Bronchial epithelial cell (primary cell): ENCODE data around the gene KCNS3. TPM values are rescaled to one million over a fixed set of nuclear protein-coding genes. Genes with fewer than 3 reads are reported as not detected.

Experiments used
- DNase-seq: peaks from one replicate; pipeline ENCODE4 v3.0.0-alpha.2; 2010; ENCODE audit warnings: low read depth
- FAIRE-seq: peaks from 2 replicates; lab custom pipeline; 2011; peaks lifted over from hg19 to GRCh38; lab: Jason Lieb, UNC
- H3K27me3 ChIP-seq: 2 replicates; pipeline ENCODE4 v1.5.1; 2011; ENCODE audit warnings: low read length; ENCODE audit not compliant: control insufficient read depth, insufficient read depth
- H3K36me3 ChIP-seq: 2 replicates; pipeline ENCODE4 v1.5.1; 2011; ENCODE audit warnings: low read length; ENCODE audit not compliant: control insufficient read depth, insufficient read depth
- H3K4me3 ChIP-seq: 2 replicates; pipeline ENCODE4 v1.5.1; 2011; ENCODE audit warnings: mild to moderate bottlenecking, low read depth, low read length, control low read depth
- total RNA-seq: library from RNA; depleted of rRNA; stranded (reverse); fragments of >200 nt; gene quantifications from 2 replicates; pipeline ENCODE4 v1.2.1, GENCODE V29; 2014
- TF ChIP-seq, protein P1 (sequence below): IDR thresholded peaks from 2 replicates; pipeline ENCODE4 v1.5.1; 2011; ENCODE audit warnings: mild to moderate bottlenecking, moderate library complexity, low read length, control low read depth, inconsistent platforms; ENCODE audit not compliant: insufficient read depth, severe bottlenecking

Gene KCNS3
- total RNA-seq, 1 donor from 2014 or later, result 6.8 TPM

GRCh38 chr2:17947113-17947512 lies 68.6 kb downstream of the KCNS3 start:
- Histone ChIP-seq H3K27me3 (no peaks in the 10 kb centered on the region), H3K4me3 (no peak overlapping the region), H3K36me3 (no peaks in the 10 kb centered on the region)
- no peak for DNase-seq
- no peak for FAIRE-seq
- TF ChIP-seq, protein P1, sequence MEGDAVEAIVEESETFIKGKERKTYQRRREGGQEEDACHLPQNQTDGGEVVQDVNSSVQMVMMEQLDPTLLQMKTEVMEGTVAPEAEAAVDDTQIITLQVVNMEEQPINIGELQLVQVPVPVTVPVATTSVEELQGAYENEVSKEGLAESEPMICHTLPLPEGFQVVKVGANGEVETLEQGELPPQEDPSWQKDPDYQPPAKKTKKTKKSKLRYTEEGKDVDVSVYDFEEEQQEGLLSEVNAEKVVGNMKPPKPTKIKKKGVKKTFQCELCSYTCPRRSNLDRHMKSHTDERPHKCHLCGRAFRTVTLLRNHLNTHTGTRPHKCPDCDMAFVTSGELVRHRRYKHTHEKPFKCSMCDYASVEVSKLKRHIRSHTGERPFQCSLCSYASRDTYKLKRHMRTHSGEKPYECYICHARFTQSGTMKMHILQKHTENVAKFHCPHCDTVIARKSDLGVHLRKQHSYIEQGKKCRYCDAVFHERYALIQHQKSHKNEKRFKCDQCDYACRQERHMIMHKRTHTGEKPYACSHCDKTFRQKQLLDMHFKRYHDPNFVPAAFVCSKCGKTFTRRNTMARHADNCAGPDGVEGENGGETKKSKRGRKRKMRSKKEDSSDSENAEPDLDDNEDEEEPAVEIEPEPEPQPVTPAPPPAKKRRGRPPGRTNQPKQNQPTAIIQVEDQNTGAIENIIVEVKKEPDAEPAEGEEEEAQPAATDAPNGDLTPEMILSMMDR, result no peak

DNA sequence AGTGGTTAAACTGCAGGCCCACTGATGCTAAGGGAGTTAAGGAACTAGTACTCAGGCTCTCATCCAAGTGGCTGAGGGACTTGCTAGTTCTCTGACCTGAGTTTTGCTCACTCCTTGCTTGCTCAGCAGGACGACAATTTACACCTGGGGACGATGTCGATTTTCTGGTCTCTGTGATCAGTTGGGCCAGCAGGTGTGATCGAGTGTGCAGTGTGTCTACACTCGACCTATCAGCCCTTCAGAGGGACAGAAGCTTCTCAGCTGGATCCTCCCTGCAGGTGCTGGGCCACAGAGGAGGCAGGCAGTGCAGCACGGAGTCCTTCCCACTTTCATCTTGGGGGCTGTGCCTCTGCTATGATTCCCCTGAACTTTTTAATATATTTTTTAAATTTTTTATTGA lies 71.5 kb downstream of the KCNS3 start:
- TF ChIP-seq, protein P1, result no peak
- FAIRE-seq (peak; percentile 87), DNase-seq (no peak)
- Histone ChIP-seq H3K27me3 (no peaks in the 10 kb centered on the region), H3K4me3 (no peak overlapping the region), H3K36me3 (no peaks in the 10 kb centered on the region)

DNA sequence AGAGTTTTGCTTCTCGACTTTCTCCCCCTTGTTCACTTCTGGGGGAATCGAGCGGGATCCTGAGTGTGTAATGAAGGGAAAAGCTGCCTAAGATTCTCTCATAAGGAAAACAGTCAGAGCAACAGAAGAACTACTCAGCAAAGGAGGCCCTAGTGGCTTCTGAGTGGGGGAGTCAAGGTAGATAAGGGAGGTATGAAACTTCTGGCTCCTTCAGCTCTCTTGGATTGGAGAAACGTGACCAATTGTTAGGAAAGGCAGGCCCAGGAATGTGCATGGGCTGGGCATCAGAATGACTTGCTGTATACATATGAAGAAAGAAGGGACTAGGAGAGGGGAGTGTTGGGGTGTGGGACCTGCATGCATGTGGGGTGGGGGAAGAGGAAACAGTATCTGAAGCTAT lies 73.1 kb downstream of the KCNS3 start:
- FAIRE-seq (no peak), DNase-seq (no peak)
- Histone ChIP-seq H3K4me3 (no peak overlapping the region), H3K36me3 (no peaks in the 10 kb centered on the region), H3K27me3 (no peaks in the 10 kb centered on the region)
- TF ChIP-seq, protein P1, result no peak

DNA sequence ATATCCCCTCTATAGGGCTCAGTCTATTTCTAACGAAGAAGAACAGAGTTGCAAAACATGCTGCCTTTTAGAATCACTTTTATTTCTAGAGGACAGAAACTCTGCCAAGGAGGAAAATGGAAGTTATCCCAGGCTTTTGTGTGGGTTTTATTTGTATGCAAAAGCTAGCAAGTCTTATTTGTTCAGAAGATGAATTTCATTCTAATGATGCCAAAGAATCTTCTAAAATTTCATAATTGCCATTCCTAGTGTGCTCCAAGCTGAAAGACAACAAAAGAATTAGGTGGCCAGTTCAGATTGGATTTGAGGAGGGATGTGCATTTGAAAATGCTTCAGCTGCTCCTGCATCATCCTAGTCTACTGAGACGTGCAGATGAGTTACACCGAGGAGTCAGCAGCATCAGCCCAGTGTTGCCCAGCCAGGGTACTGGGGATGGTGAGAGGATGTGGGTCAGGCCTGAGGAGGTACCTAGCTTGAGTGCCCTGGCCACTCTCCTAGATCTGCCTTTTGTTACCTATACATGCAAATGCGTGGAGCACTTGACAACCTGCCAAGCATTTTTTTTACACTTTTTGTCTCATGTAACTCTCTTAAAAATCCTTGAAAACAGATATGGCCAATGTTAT lies 80.1 kb downstream of the KCNS3 start:
- H3K4me3 ChIP-seq, result no peak overlapping the region
- TF ChIP-seq, protein P1, result no peak
- no peak for FAIRE-seq

GRCh38 chr2:17959356-17959755 lies 80.9 kb downstream of the KCNS3 start:
- Histone ChIP-seq H3K27me3 (no peaks in the 10 kb centered on the region), H3K4me3 (no peak overlapping the region), H3K36me3 (no peaks in the 10 kb centered on the region)
- DNase-seq, result no peak
- no peak for FAIRE-seq
- TF ChIP-seq, protein P1, result no peak

More for the DNA sequence above, 80.1 kb downstream of the KCNS3 start:
- H3K36me3 ChIP-seq, result no peaks in the 10 kb centered on the region
- no peaks in the 10 kb centered on the region for H3K27me3 ChIP-seq
- DNase-seq, result no peak

- TF ChIP-seq, protein P1, result no peak
- Histone ChIP-seq H3K27me3 (no peaks in the 10 kb centered on the region), H3K4me3 (no peak overlapping the region), H3K36me3 (no peaks in the 10 kb centered on the region)
- DNase-seq, result no peak
- FAIRE-seq, result no peak
Measured at GRCh38 chr2:17959833-17960232, 81.4 kb downstream of the KCNS3 start.
